22Rv1 (cell line): ENCODE data around the gene NOTCH2.

Experiments
- CTCF ChIP-seq: fragments of 450-650 bp; IDR thresholded peaks from 2 replicates; pipeline ENCODE4 v1.5.1; 2017; ENCODE audit warnings: mild to moderate bottlenecking
- ZFX ChIP-seq: fragments of 450-650 bp; IDR thresholded peaks from 2 replicates; pipeline ENCODE4 v1.6.1; 2017; ENCODE audit warnings: antibody characterized with exemption, borderline replicate concordance

GRCh38 chr1:119926553-119926952 is 142.9 kb downstream of the NOTCH2 start:
- TF ChIP-seq CTCF, result no peak
- no peak for TF ChIP-seq ZFX
